ENCODE measurements around the gene DEAF1. TPM values are rescaled to one million over a fixed set of nuclear protein-coding genes. Genes with fewer than 3 reads are reported as not detected.

DEAF1 gene
- total and polyA plus RNA-seq, 2 donors (not counting 3 experiments of a cell fraction or from before 2014, with no cell fraction given): 43.6 to 55.7 TPM

GRCh38 chr11:680970-681369 is 14.1 kb downstream of the DEAF1 start:
- DNase-seq (ENCODE audit: low read depth, low spot score) (no peak), FAIRE-seq (no peak)
- H3K27me3 ChIP-seq (ENCODE audit: control insufficient read depth in 2 of 2, insufficient read depth in 2 of 2, low read length in 2 of 2): no peaks in the 10 kb centered on the region
- no peak overlapping the region for H3K9ac ChIP-seq (replicated peaks; ENCODE audit: extremely low read depth, insufficient read depth, low read length)
- CTCF ChIA-PET: interaction anchor here (0.8 to 1.2 kb wide), 3 partner anchors 12 to 42 kb away, joined by 3 read pairs; no protein-coding TSS in a partner anchor
- no peaks in the 10 kb centered on the region for H3K9me1 ChIP-seq (replicated peaks; ENCODE audit: control insufficient read depth, extremely low read depth, insufficient read depth, low read length)
- no peaks in the 10 kb centered on the region for H3K9me3 ChIP-seq (replicated peaks; ENCODE audit: control insufficient read depth, insufficient read depth, low read length)
- POLR2A ChIA-PET: no interaction called here
- H3K4me1 ChIP-seq (ENCODE audit: control insufficient read depth, extremely low read depth, insufficient read depth, low read length): no peaks in the 10 kb centered on the region
- intact Hi-C loops (cut with micrococcal nuclease) (no loop called here), dilution Hi-C loops (cut with MboI; ENCODE audit: extremely low pct_ligation_motif_present, low sequenced_read_pairs) (no loop called here)
- no peak overlapping the region for H3K4me3 ChIP-seq (replicated peaks in 1 of 3; ENCODE audit: insufficient read depth in 1 of 3, low read depth in 1 of 3, low read length in 3 of 3)
- no peak overlapping the region for H3K4me2 ChIP-seq (ENCODE audit: insufficient read depth, low read length)
- TF ChIP-seq MAX (IDR thresholded peaks at IDR 0.05; ENCODE audit: insufficient read depth, insufficient read length) (no peak), POLR2AphosphoS5 (IDR thresholded peaks at IDR 0.05; ENCODE audit: insufficient read depth, low read depth, low read length) (no peak), CTCF (IDR thresholded peaks at IDR 0.05; ENCODE audit: extremely low read depth in 1 of 2, insufficient read depth in 1 of 2, low read depth in 1 of 2, low read length in 2 of 2) (no peak), EZH2 (IDR thresholded peaks at IDR 0.05; ENCODE audit: borderline replicate concordance, low read depth, low read length, severe bottlenecking) (no peak), FOS (IDR thresholded peaks at IDR 0.05; ENCODE audit: borderline replicate concordance, insufficient read depth, low read length) (no peak), GATA2 (IDR thresholded peaks at IDR 0.05; ENCODE audit: insufficient read depth, insufficient read length, low read depth, low read length) (no peak), POLR2A (IDR thresholded peaks at IDR 0.05; ENCODE audit: low read depth, low read length) (no peak), MYC (IDR thresholded peaks at IDR 0.05; ENCODE audit: low read depth, low read length) (no peak), JUN (IDR thresholded peaks at IDR 0.05; ENCODE audit: borderline replicate concordance, insufficient read depth, insufficient read length, low read depth) (no peak)
- H4K20me1 ChIP-seq (replicated peaks; ENCODE audit: control insufficient read depth, extremely low read depth, insufficient read depth, low read length): no peaks in the 10 kb centered on the region
- H3K79me2 ChIP-seq (ENCODE audit: control insufficient read depth, insufficient read depth, low read length): no peaks in the 10 kb centered on the region
- no peak overlapping the region for H2AFZ ChIP-seq (ENCODE audit: low read depth, low read length)
- peaks cover 13 to 28% of the 10 kb centered on the region in 2 experiments for H3K36me3 ChIP-seq (ENCODE audit: control insufficient read depth in 2 of 2, extremely low read depth in 1 of 2, insufficient read depth in 2 of 2, low read length in 2 of 2)
- BruUV-seq (replicated peaks): no TSS peak
- no peak overlapping the region for H3K27ac ChIP-seq (ENCODE audit: insufficient read depth, low read depth, low read length)

Data from endothelial cell of umbilical vein (primary cell).